Endothelial cell of umbilical vein (primary cell): ENCODE measurements around the gene SLC44A5. TPM values are rescaled to one million over a fixed set of nuclear protein-coding genes. Genes with fewer than 3 reads are reported as not detected.

ENCODE experiments used
- BruUV-seq: library from RNA; stranded (reverse); fragments of 400-500 nt; replicated peaks from 2 replicates; lab custom pipeline; 2021; lab: Mats Ljungman, UMichigan
- CTCF ChIA-PET: fragments of 300-600, 350-600 bp; sonication (Branson Sonifier 250); formaldehyde crosslinking; loops from one replicate; lab custom pipeline; 2021; ENCODE audit warnings: antibody characterized with exemption, inconsistent platforms; lab: Charles Lee
- POLR2A ChIA-PET: fragments of 300-600, 350-600 bp; sonication (Branson Sonifier 250); formaldehyde crosslinking; loops from one replicate; lab custom pipeline; 2021; ENCODE audit warnings: antibody characterized with exemption, inconsistent platforms; lab: Charles Lee
- DNase-seq: peaks from one replicate; pipeline ENCODE4 v3.0.0-alpha.2; 2011; ENCODE audit warnings: low read depth, low spot score
- FAIRE-seq: peaks from 2 replicates; lab custom pipeline; 2011; peaks lifted over from hg19 to GRCh38; lab: Jason Lieb, UNC
- H2AFZ ChIP-seq: 2 replicates; pipeline ENCODE4 v1.6.0; 2012; ENCODE audit warnings: low read depth, low read length, control low read depth, inconsistent platforms
- H3K27ac ChIP-seq: 2 replicates; pipeline ENCODE4 v1.5.1; 2011; ENCODE audit warnings: low read depth, mild to moderate bottlenecking, control low read depth, low read length, moderate library complexity; ENCODE audit not compliant: insufficient read depth
- H3K27me3 ChIP-seq, 2 experiments: 2 replicates each; pipeline versions ENCODE4 v1.6.0 to v1.6.1; 2011; ENCODE audit warnings: low read length in 2 of 2, mixed read lengths in 1 of 2; ENCODE audit not compliant: control insufficient read depth in 2 of 2, insufficient read depth in 2 of 2
- H3K36me3 ChIP-seq, 2 experiments: 2 replicates in 1 of 2; 3 replicates in 1 of 2; pipeline ENCODE4 v1.5.1; 2011; ENCODE audit warnings: low read length in 2 of 2, mild to moderate bottlenecking in 1 of 2, moderate library complexity in 1 of 2; ENCODE audit not compliant: control insufficient read depth in 2 of 2, insufficient read depth in 2 of 2; ENCODE audit errors: extremely low read depth in 1 of 2
- H3K4me1 ChIP-seq: 3 replicates; pipeline ENCODE4 v1.5.1; 2011; ENCODE audit warnings: mild to moderate bottlenecking, low read length; ENCODE audit not compliant: control insufficient read depth, insufficient read depth; ENCODE audit errors: extremely low read depth
- H3K4me2 ChIP-seq: 2 replicates; pipeline ENCODE4 v1.6.1; 2011; ENCODE audit warnings: low read length, control low read depth, mixed read lengths; ENCODE audit not compliant: insufficient read depth
- H3K4me3 ChIP-seq, 3 experiments: fragments of 200-600 bp in 1 of 3; sonication (generic), shearing (Covaris generic) in 1 of 3; replicated peaks in 1 of 3; 2 replicates each; pipeline ENCODE4 v1.5.1; 2011 to 2016; ENCODE audit warnings: control low read depth in 3 of 3, low read length in 3 of 3, mild to moderate bottlenecking in 2 of 3, inconsistent platforms in 1 of 3, low read depth in 1 of 3, moderate library complexity in 1 of 3; ENCODE audit not compliant: insufficient read depth in 1 of 3
- H3K79me2 ChIP-seq: 2 replicates; pipeline ENCODE4 v1.6.0; 2012; ENCODE audit warnings: low read length, inconsistent platforms; ENCODE audit not compliant: control insufficient read depth, insufficient read depth
- H3K9ac ChIP-seq: replicated peaks from 2 replicates; pipeline ENCODE3; 2011; ENCODE audit warnings: low read length, control low read depth; ENCODE audit not compliant: insufficient read depth; ENCODE audit errors: extremely low read depth
- H3K9me1 ChIP-seq: replicated peaks from 3 replicates; pipeline ENCODE4 v1.6.0; 2011; ENCODE audit warnings: mild to moderate bottlenecking, low read length; ENCODE audit not compliant: control insufficient read depth, insufficient read depth; ENCODE audit errors: extremely low read depth
- H3K9me3 ChIP-seq: replicated peaks from 2 replicates; pipeline ENCODE4 v1.5.1; 2012; ENCODE audit warnings: low read length, inconsistent platforms; ENCODE audit not compliant: control insufficient read depth, insufficient read depth
- H4K20me1 ChIP-seq: replicated peaks from 2 replicates; pipeline ENCODE3; 2011; ENCODE audit warnings: mild to moderate bottlenecking, low read length; ENCODE audit not compliant: control insufficient read depth, insufficient read depth; ENCODE audit errors: extremely low read depth
- EZH2 ChIP-seq: IDR thresholded peaks from 2 replicates; pipeline ENCODE4 v1.6.1; 2012; ENCODE audit warnings: borderline replicate concordance, low read depth, mild to moderate bottlenecking, moderate library complexity, low read length, inconsistent platforms; ENCODE audit not compliant: severe bottlenecking
- FOS ChIP-seq: IDR thresholded peaks from 2 replicates; pipeline ENCODE4 v1.6.1; 2011; ENCODE audit warnings: mild to moderate bottlenecking, low read length, moderate library complexity, borderline replicate concordance; ENCODE audit not compliant: insufficient read depth
- GATA2 ChIP-seq: IDR thresholded peaks from 2 replicates; pipeline ENCODE4 v1.7.0; 2011; ENCODE audit warnings: low read depth, mild to moderate bottlenecking, moderate library complexity, mixed read lengths, low read length; ENCODE audit not compliant: insufficient read length, insufficient read depth
- JUN ChIP-seq: IDR thresholded peaks from 2 replicates; pipeline ENCODE4 v1.6.1; 2011; ENCODE audit warnings: borderline replicate concordance, low read depth; ENCODE audit not compliant: insufficient read length, insufficient read depth
- MYC ChIP-seq: IDR thresholded peaks from one replicate; pipeline ENCODE4 v1.6.1; 2011; ENCODE audit warnings: mild to moderate bottlenecking, low read depth, low read length
- POLR2A ChIP-seq: IDR thresholded peaks from 2 replicates; pipeline ENCODE4 v1.6.1; 2012; ENCODE audit warnings: low read depth, mild to moderate bottlenecking, control low read depth, low read length
- POLR2AphosphoS5 ChIP-seq: IDR thresholded peaks from 2 replicates; pipeline ENCODE4 v1.6.1; 2012; ENCODE audit warnings: low read depth, mild to moderate bottlenecking, control low read depth, low read length, moderate library complexity; ENCODE audit not compliant: insufficient read depth
- dilution Hi-C: fragments of 300-500 bp; cut with MboI; formaldehyde crosslinking; loops from one replicate; pipeline ENCODE4 v1.15.0; 2019; ENCODE audit warnings: low sequenced_read_pairs; ENCODE audit not compliant: extremely low pct_ligation_motif_present
- intact Hi-C: fragments of 100-400 bp; cut with micrococcal nuclease; formaldehyde crosslinking; loops from one replicate; pipeline ENCODE4 v1.10.0; 2022
- polyA plus RNA-seq, 4 experiments: library from polyadenylated mRNA; depleted of rRNA in 3 of 4; stranded (reverse) in 3 of 4; unstranded in 1 of 4; fragments of >200 nt; gene quantifications; 2 replicates each; pipeline versions ENCODE4 v1.2.1 to v1.2.3, GENCODE V29; 2011 to 2012; ENCODE audit warnings: missing spikeins in 1 of 4
- total RNA-seq: library from RNA; stranded (reverse); gene quantifications from 2 replicates; pipeline ENCODE4 v1.2.3, GENCODE V29; 2021
- TF ChIP-seq, protein P1 (sequence below), 2 donors: IDR thresholded peaks; 1 replicate in 1 of 2; 2 replicates in 1 of 2; pipeline ENCODE4 v1.5.1; 2011; ENCODE audit warnings: low read length in 2 of 2, mild to moderate bottlenecking in 2 of 2, moderate library complexity in 2 of 2, control low read depth in 1 of 2, inconsistent platforms in 1 of 2, low read depth in 1 of 2; ENCODE audit not compliant: insufficient read depth in 1 of 2; ENCODE audit errors: extremely low read depth in 1 of 2
- TF ChIP-seq, protein P2 (sequence below): IDR thresholded peaks from 2 replicates; pipeline ENCODE4 v1.6.1; 2011; ENCODE audit not compliant: insufficient read depth, insufficient read length

The SLC44A5 gene
- total and polyA plus RNA-seq, 2 donors (not counting 3 experiments of a cell fraction or from before 2014, with no cell fraction given), result 1.6 to 3.2 TPM

DNA sequence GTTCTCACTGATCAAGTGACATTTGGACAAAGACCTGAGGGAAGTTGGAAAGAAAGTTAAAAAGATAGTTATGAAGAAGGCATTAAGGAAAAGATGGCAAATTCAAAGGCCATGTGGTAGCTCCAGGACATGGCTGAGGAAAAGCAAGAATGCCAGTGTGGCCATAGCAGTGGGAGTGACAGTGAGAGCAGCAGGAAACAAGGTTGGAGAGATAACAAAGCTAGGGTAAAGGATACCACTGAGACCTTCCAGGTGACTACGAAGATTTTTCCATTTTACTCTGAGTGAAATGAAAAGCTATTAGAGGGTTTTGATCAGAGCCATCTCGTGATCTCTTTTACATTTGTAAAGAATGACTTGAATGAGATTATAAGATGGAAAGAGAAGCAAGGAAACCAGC is 170.6 kb downstream of the SLC44A5 start:
- Histone ChIP-seq H3K9ac (no peak overlapping the region), H3K4me1 (no peaks in the 10 kb centered on the region), H3K9me1 (no peaks in the 10 kb centered on the region), H3K79me2 (no peaks in the 10 kb centered on the region), H3K9me3 (no peaks in the 10 kb centered on the region), H3K4me2 (no peak overlapping the region), H3K27ac (no peak overlapping the region), H3K36me3 (no peaks in the 10 kb centered on the region), H4K20me1 (no peaks in the 10 kb centered on the region), H3K4me3 (no peak overlapping the region), H3K27me3 (no peaks in the 10 kb centered on the region), H2AFZ (no peak overlapping the region)
- dilution Hi-C loops (no loop called here), intact Hi-C loops (no loop called here)
- POLR2A ChIA-PET, result no interaction called here
- CTCF ChIA-PET, result no interaction called here
- TF ChIP-seq, protein P1, sequence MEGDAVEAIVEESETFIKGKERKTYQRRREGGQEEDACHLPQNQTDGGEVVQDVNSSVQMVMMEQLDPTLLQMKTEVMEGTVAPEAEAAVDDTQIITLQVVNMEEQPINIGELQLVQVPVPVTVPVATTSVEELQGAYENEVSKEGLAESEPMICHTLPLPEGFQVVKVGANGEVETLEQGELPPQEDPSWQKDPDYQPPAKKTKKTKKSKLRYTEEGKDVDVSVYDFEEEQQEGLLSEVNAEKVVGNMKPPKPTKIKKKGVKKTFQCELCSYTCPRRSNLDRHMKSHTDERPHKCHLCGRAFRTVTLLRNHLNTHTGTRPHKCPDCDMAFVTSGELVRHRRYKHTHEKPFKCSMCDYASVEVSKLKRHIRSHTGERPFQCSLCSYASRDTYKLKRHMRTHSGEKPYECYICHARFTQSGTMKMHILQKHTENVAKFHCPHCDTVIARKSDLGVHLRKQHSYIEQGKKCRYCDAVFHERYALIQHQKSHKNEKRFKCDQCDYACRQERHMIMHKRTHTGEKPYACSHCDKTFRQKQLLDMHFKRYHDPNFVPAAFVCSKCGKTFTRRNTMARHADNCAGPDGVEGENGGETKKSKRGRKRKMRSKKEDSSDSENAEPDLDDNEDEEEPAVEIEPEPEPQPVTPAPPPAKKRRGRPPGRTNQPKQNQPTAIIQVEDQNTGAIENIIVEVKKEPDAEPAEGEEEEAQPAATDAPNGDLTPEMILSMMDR (IDR thresholded peaks at IDR 0.05; ENCODE audit: extremely low read depth in 1 of 2, insufficient read depth in 1 of 2, low read depth in 1 of 2, low read length in 2 of 2), result no peak
- no TSS peak for BruUV-seq
- no peak for DNase-seq
- no peak for FAIRE-seq

DNA sequence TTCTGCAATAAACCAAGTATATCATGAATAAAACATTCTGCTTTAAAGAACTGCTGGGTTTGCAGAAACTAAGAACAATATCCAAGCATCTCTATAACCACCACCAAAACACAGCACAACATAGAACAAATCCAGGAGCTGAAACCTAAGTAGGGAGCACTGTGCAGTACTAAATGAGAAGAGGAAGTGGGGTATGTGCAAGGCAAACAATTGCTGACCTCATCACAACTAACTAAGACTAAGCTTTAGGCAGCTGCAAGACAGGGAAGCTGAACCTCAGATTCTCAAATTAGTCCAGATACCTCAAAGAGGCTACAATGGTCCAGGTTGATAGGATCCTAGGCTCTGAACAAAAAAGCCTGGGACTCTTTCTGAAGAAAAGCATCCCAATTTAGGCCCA is 172.6 kb downstream of the SLC44A5 start:
- BruUV-seq, result no TSS peak
- FAIRE-seq, result no peak
- CTCF ChIA-PET, result no interaction called here

More for the DNA sequence above, 172.6 kb downstream of the SLC44A5 start:
- DNase-seq, result no peak
- no peak overlapping the region for H3K4me2 ChIP-seq
- no peak for TF ChIP-seq FOS
- TF ChIP-seq, protein P2, sequence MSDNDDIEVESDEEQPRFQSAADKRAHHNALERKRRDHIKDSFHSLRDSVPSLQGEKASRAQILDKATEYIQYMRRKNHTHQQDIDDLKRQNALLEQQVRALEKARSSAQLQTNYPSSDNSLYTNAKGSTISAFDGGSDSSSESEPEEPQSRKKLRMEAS, result no peak
- no peak for TF ChIP-seq JUN
- no peak for TF ChIP-seq MYC
- TF ChIP-seq POLR2AphosphoS5, result no peak
- TF ChIP-seq EZH2, result no peak
- no peak for TF ChIP-seq POLR2A
- no peak for TF ChIP-seq GATA2
- TF ChIP-seq, protein P1 (IDR thresholded peaks at IDR 0.05; ENCODE audit: extremely low read depth in 1 of 2, insufficient read depth in 1 of 2, low read depth in 1 of 2, low read length in 2 of 2), result no peak
- H3K36me3 ChIP-seq, result no peaks in the 10 kb centered on the region
- no peak overlapping the region for H3K4me3 ChIP-seq
- no peak overlapping the region for H2AFZ ChIP-seq
- H3K9me1 ChIP-seq, result no peaks in the 10 kb centered on the region
- intact Hi-C loops (no loop called here), dilution Hi-C loops (no loop called here)
- no peaks in the 10 kb centered on the region for H3K4me1 ChIP-seq
- no peak overlapping the region for H3K9ac ChIP-seq
- no peaks in the 10 kb centered on the region for H3K9me3 ChIP-seq
- H4K20me1 ChIP-seq, result no peaks in the 10 kb centered on the region
- no peak overlapping the region for H3K27ac ChIP-seq
- H3K27me3 ChIP-seq, result no peaks in the 10 kb centered on the region
- POLR2A ChIA-PET, result no interaction called here
- H3K79me2 ChIP-seq, result no peaks in the 10 kb centered on the region
